Neural crest cell (in vitro differentiated cells): ENCODE results near the gene ARHGAP4. TPM values are rescaled to one million over a fixed set of nuclear protein-coding genes. Genes with fewer than 3 reads are reported as not detected.

ENCODE experiments used
- DNase-seq: peaks from one replicate; pipeline ENCODE4 v3.0.0; 2021; ENCODE audit warnings: low read depth, mixed read lengths, low spot score
- H3K27ac Mint-ChIP-seq: one replicate; pipeline ENCODE4 v1.8.0; 2021; ENCODE audit warnings: mild to moderate bottlenecking, mixed read lengths; ENCODE audit not compliant: unreplicated experiment
- H3K27me3 Mint-ChIP-seq: 2 replicates; pipeline ENCODE4 v1.8.0; 2021; ENCODE audit warnings: low read depth, mild to moderate bottlenecking, mixed read lengths
- H3K36me3 Mint-ChIP-seq: 2 replicates; pipeline ENCODE4 v1.8.0; 2021; ENCODE audit warnings: low read depth, mild to moderate bottlenecking, mixed read lengths
- H3K4me1 Mint-ChIP-seq: 2 replicates; pipeline ENCODE4 v1.8.0; 2021; ENCODE audit warnings: mixed read lengths
- H3K4me3 Mint-ChIP-seq: one replicate; pipeline ENCODE4 v1.8.0; 2021; ENCODE audit warnings: mild to moderate bottlenecking, mixed read lengths
- H3K9me3 Mint-ChIP-seq: 2 replicates; pipeline ENCODE4 v1.8.0; 2021; ENCODE audit warnings: mixed read lengths
- total RNA-seq: library from RNA; stranded (reverse); gene quantifications from 2 replicates; pipeline ENCODE4 v1.2.1, GENCODE V29; 2021
- TF ChIP-seq, protein P1 (sequence below): fragments of 200-600 bp; sonication (generic); conservative IDR thresholded peaks from 2 replicates; pipeline ENCODE4 v1.5.0; 2021; ENCODE audit warnings: antibody characterized with exemption, mild to moderate bottlenecking

Gene ARHGAP4
- total RNA-seq, 1 donor from 2014 or later = 10.7 TPM

DNA sequence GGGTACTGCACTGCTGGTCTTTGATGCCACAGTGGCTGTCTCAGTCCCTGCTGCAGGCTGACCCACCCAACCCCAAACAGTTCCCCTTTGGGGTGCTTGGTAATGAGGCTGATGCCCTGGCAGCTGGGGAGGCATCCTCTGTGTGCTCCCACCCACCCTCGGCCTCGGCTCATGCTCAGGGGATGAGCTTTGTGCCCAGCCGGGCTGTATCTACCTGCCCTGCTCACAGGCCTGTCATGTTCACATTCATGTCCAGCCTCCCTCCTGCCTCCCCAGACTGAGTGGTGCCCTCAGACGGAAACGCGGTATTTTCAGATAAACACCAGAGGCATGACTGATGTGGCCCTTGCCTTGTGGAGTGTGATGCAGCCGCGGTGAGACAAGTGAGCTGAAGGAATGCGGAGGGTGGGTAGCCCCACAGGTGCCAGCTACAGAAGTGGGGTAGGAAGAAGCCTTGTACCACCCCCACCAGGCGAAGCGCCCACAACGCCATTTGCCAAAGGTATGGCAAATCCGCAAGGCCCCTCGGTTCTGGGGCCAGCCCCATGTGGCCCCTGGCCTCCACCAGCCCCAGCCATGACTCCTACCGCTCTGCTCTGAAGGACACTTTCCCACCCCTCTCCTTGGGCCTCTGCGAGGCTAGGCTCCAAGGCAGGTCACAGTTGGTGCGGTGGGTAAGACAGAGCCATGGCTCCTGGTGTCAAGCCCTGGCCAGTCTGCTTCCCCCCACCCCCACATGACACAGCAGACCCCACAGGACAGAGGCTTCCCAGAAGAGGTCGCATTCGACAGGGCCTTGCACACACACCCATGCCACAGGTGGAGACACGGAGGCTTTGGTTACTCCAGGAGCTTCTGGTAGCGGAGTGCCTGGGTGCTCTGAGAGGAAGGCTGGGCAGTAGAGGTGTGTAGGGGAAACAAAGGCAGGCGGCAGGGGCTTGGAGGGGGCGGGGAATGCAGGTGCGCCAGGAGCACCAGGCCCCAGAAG is 20.2 kb upstream of the ARHGAP4 start:
- Mint-ChIP-seq H3K27me3 (peaks cover 7% of the 10 kb centered on the region), H3K36me3 (peaks cover 23% of the 10 kb centered on the region), H3K9me3 (peaks cover 2% of the 10 kb centered on the region), H3K4me3 (peak overlapping the region; percentile 41), H3K27ac (no peak overlapping the region), H3K4me1 (peaks cover 26% of the 10 kb centered on the region)
- DNase-seq = no peak
- TF ChIP-seq, protein P1, sequence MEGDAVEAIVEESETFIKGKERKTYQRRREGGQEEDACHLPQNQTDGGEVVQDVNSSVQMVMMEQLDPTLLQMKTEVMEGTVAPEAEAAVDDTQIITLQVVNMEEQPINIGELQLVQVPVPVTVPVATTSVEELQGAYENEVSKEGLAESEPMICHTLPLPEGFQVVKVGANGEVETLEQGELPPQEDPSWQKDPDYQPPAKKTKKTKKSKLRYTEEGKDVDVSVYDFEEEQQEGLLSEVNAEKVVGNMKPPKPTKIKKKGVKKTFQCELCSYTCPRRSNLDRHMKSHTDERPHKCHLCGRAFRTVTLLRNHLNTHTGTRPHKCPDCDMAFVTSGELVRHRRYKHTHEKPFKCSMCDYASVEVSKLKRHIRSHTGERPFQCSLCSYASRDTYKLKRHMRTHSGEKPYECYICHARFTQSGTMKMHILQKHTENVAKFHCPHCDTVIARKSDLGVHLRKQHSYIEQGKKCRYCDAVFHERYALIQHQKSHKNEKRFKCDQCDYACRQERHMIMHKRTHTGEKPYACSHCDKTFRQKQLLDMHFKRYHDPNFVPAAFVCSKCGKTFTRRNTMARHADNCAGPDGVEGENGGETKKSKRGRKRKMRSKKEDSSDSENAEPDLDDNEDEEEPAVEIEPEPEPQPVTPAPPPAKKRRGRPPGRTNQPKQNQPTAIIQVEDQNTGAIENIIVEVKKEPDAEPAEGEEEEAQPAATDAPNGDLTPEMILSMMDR = no peak

DNA sequence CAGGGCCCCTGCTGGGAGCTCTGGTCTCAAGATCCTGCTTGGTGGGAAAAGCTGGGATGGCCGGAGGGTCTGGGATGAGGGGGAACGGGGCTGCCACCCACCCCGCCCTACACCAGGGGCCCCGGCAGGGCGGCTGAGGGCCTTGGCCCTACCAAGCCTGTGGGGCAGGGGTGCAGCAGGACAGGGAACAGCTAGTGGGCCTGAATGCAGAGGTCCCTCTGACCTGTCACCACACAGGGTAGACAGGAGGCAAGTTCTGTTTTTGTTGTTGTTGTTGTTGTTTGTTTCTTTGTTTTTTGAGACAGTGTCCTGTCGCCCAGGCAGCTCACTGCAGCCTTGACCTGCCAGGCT is 18.7 kb upstream of the ARHGAP4 start:
- TF ChIP-seq, protein P1 = no peak
- Mint-ChIP-seq H3K27ac (no peak overlapping the region), H3K36me3 (peaks cover 15% of the 10 kb centered on the region)

DNA sequence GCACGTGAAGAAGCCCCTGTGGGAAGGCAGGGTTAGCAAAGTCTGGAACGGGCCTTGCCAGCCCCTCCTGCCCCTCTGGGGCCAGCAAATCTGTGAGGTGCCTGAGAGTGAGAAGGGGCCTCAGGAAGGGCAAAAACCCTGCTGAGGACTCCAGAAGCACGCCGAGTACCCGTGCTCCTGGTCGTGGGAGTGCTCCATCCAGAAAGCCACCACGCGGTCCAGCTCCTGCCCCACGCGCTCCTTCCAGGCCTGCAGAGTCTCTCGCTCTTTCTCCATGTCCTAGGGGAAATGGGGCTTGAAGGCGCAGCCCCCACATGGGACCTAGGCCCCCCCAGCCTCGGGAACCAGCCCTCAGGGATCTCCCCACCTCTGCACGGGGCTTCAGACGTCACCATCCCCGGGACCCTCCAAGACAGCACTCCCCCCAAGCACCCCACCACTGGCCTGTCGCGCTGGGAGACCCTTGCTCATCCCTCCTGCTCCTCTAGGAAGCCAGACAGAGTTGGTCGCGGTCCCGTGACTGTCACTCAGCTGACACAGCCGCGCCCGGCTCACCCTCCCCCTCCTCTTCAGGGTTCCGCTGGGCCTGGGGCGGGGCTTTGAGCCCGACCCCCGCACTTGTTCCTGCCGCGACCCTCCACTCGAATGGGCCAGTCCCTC is 18.2 kb upstream of the ARHGAP4 start, which contains the start of gene RENBP:
RENBP (minus strand) TSS at position 504 of the 660 bp plus-strand sequence; CDS start at position 471, 33 bp downstream.
- H3K9me3 Mint-ChIP-seq = peaks cover 2% of the 10 kb centered on the region
- peak within 1 kb of the TSS; percentile 94 for H3K27ac Mint-ChIP-seq
- peaks cover 12% of the 10 kb centered on the region for H3K36me3 Mint-ChIP-seq
- DNase-seq = peak; percentile 44
- peak within 1 kb of the TSS; percentile 80 for H3K4me3 Mint-ChIP-seq
- H3K27me3 Mint-ChIP-seq = peaks cover 7% of the 10 kb centered on the region
- H3K4me1 Mint-ChIP-seq = peaks cover 20% of the 10 kb centered on the region
- TF ChIP-seq, protein P1 = no peak

More for the DNA sequence above, 18.7 kb upstream of the ARHGAP4 start:
- no peak for DNase-seq
- peaks cover 7% of the 10 kb centered on the region for H3K27me3 Mint-ChIP-seq
- H3K4me3 Mint-ChIP-seq = no peak overlapping the region
- peaks cover 23% of the 10 kb centered on the region for H3K4me1 Mint-ChIP-seq
- H3K9me3 Mint-ChIP-seq = peaks cover 2% of the 10 kb centered on the region

DNA sequence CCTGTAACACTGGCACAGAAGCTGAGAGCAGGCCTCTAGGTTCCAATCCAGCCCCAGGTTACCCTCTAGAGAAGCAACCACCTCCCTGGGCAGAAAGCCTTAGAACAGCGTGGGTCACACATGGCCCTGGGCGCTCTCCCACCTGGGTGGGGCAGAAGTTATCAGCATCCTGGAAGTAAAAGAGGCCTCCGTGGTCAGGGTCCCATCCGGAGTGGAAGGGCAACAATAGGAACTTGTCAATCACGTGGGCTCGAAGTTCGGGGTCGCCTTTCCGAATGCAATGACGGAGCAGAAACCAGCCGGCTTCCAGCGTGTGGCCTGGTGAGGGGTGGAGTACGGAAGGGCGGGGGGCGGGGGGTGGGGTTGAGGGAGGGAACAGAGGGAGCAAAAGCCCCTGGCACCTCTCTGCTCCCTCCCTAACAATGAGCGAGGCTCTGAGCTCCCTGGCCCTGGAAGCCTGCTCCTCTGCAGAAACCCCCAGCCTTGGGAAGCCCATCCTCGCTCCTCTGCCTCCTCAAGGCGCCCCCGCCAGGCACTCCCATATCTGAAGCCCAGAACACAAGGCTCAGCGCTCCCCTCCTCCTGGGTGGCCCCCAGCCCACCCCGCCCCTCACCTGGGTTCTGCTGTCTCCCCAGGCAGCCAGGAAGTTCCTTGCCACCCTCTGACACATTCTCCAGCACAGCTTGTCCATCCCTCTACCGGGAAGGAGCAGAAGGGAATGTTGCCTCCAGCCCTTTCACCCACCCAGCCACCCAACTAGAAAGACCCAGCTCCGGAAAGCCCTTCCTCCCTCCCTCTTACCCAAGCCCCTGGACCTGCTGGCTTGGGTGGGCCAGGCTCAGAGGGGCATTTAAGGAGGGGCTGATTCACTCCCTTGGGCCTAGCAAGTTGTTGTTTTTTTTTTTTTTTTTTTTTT is 15.5 kb upstream of the ARHGAP4 start:
- no peak for DNase-seq
- Mint-ChIP-seq H3K27ac (peak overlapping the region; percentile 46), H3K9me3 (no peaks in the 10 kb centered on the region), H3K36me3 (no peaks in the 10 kb centered on the region), H3K4me3 (peak overlapping the region; percentile 21), H3K27me3 (no peaks in the 10 kb centered on the region), H3K4me1 (peaks cover 10% of the 10 kb centered on the region)
- TF ChIP-seq, protein P1 = no peak

DNA sequence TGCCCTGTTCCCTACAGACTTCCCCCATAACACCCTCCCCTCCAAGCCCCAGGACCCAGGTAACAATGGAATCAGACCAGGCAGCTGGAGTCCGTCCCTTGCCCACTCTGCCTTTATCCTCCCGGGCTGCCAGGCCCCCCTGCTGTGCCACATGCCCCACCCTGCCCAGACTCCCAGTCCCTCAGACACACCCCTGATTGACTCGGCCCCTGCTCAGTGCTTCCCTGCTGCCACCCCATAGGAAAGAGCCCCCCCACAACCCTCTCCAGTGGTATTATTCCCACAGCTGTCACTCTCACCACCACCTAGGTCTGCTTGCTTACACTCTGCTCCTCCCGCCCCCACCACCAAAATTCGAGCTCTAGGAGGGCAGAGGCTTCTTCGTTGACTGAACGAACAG is 13.5 kb upstream of the ARHGAP4 start:
- TF ChIP-seq, protein P1 = no peak
- DNase-seq = no peak
- Mint-ChIP-seq H3K9me3 (no peaks in the 10 kb centered on the region), H3K4me1 (peaks cover 10% of the 10 kb centered on the region), H3K27ac (no peak overlapping the region), H3K36me3 (no peaks in the 10 kb centered on the region), H3K4me3 (no peak overlapping the region), H3K27me3 (no peaks in the 10 kb centered on the region)
